Subcutaneous adipose tissue (tissue), 4 donors: ENCODE data around the gene LHX4. TPM values are rescaled to one million over a fixed set of nuclear protein-coding genes. Genes with fewer than 3 reads are reported as not detected.

ENCODE experiments used
- total RNA-seq, 4 donors: library from RNA; depleted of rRNA; stranded (reverse); fragments of >200 nt; gene quantifications; one replicate each; pipeline ENCODE4 v1.1.0, GENCODE V29; 2016
- TF ChIP-seq, protein P1 (sequence below): fragments of 450-650 bp; IDR thresholded peaks from one replicate; pipeline ENCODE4 v1.5.1; 2016; ENCODE audit warnings: low read depth, mild to moderate bottlenecking, control low read depth, antibody characterized with exemption, moderate library complexity

LHX4 gene
- total RNA-seq, 4 donors from 2014 or later: under 0.01 TPM; not detected in 3

- TF ChIP-seq, protein P1, sequence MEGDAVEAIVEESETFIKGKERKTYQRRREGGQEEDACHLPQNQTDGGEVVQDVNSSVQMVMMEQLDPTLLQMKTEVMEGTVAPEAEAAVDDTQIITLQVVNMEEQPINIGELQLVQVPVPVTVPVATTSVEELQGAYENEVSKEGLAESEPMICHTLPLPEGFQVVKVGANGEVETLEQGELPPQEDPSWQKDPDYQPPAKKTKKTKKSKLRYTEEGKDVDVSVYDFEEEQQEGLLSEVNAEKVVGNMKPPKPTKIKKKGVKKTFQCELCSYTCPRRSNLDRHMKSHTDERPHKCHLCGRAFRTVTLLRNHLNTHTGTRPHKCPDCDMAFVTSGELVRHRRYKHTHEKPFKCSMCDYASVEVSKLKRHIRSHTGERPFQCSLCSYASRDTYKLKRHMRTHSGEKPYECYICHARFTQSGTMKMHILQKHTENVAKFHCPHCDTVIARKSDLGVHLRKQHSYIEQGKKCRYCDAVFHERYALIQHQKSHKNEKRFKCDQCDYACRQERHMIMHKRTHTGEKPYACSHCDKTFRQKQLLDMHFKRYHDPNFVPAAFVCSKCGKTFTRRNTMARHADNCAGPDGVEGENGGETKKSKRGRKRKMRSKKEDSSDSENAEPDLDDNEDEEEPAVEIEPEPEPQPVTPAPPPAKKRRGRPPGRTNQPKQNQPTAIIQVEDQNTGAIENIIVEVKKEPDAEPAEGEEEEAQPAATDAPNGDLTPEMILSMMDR: no peak
Observed at GRCh38 chr1:180198196-180198595, 31.9 kb upstream of the LHX4 start.

DNA sequence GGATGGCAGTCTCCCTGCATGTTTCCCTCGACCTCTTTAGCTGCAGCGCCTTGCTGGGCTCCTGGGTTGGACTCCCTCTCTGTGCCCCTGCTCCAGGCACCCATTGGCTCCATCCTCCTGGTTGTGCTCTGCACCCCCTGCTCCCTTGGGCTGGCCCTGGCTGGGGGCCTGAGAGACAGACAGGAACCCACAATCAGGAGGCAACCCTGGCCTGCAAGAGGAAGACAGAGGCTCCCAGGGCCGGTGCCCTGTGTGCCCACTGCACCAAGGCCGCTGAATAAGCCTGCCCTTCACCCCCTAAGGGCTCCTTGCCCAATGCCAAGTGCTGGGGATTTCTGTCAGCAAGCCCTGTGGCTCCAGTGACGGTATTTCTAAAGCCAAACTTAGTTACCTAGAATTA is 31.5 kb upstream of the LHX4 start:
- TF ChIP-seq, protein P1: no peak

- TF ChIP-seq, protein P1: no peak
Observed at GRCh38 chr1:180199018-180199417, 31.0 kb upstream of the LHX4 start.

DNA sequence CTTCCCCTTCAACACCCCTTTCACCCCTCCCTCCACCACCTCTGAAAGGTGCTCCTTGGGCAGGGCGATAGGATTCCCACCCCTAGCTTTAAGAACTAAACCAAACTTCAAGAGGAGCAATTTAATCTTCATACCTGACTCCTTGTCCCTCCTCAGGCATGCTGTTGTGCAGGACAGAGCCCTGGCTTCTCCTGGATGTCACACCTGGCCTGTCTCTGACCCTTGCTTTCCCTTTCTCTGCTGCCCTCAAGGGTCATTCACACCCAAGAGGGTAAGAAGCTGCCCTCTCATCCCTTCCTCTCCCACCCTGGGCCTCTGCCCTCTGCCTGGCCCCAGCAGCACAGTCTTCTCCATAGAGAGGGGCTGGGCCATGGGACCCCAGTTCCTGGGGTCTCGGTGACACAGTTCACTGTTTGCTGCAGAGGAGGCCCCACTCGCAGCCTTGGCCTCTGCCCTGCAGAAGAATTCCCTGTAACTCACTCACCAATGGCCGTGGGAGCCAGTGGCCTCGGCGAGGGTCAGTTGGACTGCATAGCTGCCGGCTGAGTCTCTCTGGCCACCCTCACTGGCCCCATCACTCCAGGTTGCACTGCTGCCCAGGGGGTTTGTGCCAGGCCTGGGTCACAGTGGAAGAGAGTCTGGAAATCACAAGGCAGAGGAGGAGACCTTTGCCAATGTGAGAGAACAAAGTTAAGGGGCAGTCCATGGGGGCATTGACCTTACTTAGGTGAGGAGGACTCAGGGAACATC is 28.4 kb upstream of the LHX4 start:
- TF ChIP-seq, protein P1: no peak

- TF ChIP-seq, protein P1: no peak
Observed at GRCh38 chr1:180204231-180204630, 25.8 kb upstream of the LHX4 start.

- TF ChIP-seq, protein P1: no peak
Observed at GRCh38 chr1:180206581-180206980, 23.5 kb upstream of the LHX4 start.

DNA sequence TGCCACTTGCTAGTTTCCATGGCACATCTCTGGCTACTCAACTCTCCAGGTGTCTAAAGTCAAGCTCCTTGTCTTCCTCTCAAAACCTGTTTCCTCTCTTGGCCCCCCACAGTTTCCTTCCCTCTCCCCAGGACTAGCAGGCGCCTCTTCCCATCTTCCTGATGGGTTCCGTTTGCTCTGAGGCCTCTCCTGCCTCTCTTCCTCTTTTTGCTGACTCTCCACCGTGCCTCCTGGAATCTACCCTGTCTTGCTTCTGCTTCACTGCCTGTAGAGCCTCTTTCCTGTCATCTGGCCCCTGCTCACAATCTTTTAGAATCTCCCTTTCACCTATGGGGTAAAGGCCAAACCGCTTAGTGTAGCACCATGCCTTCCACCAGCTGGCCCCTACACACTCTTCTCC is 21.8 kb upstream of the LHX4 start:
- TF ChIP-seq, protein P1: no peak
